HepG2 (cell line): Measurements from ENCODE around the gene TSACC. TPM values are rescaled to one million over a fixed set of nuclear protein-coding genes. Genes with fewer than 3 reads are reported as not detected.
A peak's percentile ranks its signal among the peaks of the same experiment; 100 is the strongest.

Source experiments
- FLYWCH1 ChIP-seq: sonication (generic); formaldehyde crosslinking; IDR thresholded peaks from 2 replicates; pipeline ENCODE4 v1.8.1; 2023; ENCODE audit warnings: mild to moderate bottlenecking, missing genetic modification reagents
- FOXO1 ChIP-seq: sonication (generic); formaldehyde crosslinking; IDR thresholded peaks from 2 replicates; pipeline ENCODE4 v1.4.0; 2020; ENCODE audit warnings: missing genetic modification reagents
- GABPA ChIP-seq, 2 experiments: IDR thresholded peaks; 2 replicates each; pipeline ENCODE4 v1.6.1; 2011 to 2016; ENCODE audit warnings: low read depth in 2 of 2, low read length in 1 of 2, missing biosample characterization in 1 of 2, missing genetic modification characterization in 1 of 2
- HIVEP1 ChIP-seq: sonication (generic); formaldehyde crosslinking; IDR thresholded peaks from 2 replicates; pipeline ENCODE4 v1.4.0; 2020; ENCODE audit warnings: mild to moderate bottlenecking, missing genetic modification reagents
- IKZF4 ChIP-seq: sonication (generic); formaldehyde crosslinking; IDR thresholded peaks from 2 replicates; pipeline ENCODE4 v1.5.1; 2020; ENCODE audit warnings: borderline replicate concordance, mild to moderate bottlenecking, low read depth, missing genetic modification reagents; ENCODE audit errors: not compliant biosample characterization
- IKZF5 ChIP-seq: IDR thresholded peaks from 2 replicates; pipeline ENCODE4 v1.6.1; 2018; ENCODE audit warnings: missing genetic modification reagents, mild to moderate bottlenecking, missing compliant biosample characterization
- KLF6 ChIP-seq: IDR thresholded peaks from 2 replicates; pipeline ENCODE4 v1.8.0; 2016; ENCODE audit warnings: missing biosample characterization, missing genetic modification reagents
- MED8 ChIP-seq: sonication (generic); formaldehyde crosslinking; IDR thresholded peaks from 2 replicates; pipeline ENCODE4 v1.8.1; 2023; ENCODE audit warnings: mild to moderate bottlenecking, missing genetic modification reagents; ENCODE audit not compliant: insufficient replicate concordance
- NFIC ChIP-seq: IDR thresholded peaks from 2 replicates; pipeline ENCODE4 v1.6.1; 2012; ENCODE audit warnings: mild to moderate bottlenecking, low read length, inconsistent platforms
- PAWR ChIP-seq: sonication (generic); formaldehyde crosslinking; IDR thresholded peaks from 2 replicates; pipeline ENCODE4 v1.4.0; 2020; ENCODE audit warnings: missing genetic modification reagents, mild to moderate bottlenecking, borderline replicate concordance
- PAX8 ChIP-seq: sonication (generic); formaldehyde crosslinking; IDR thresholded peaks from 2 replicates; pipeline ENCODE4 v1.8.0; 2022; ENCODE audit warnings: mild to moderate bottlenecking, missing genetic modification reagents, borderline replicate concordance
- RFX1 ChIP-seq: fragments of 450-650 bp; IDR thresholded peaks from 2 replicates; pipeline ENCODE4 v1.6.1; 2017
- RXRA ChIP-seq: sonication (generic); formaldehyde crosslinking; IDR thresholded peaks from 2 replicates; pipeline ENCODE4 v1.5.1; 2020; ENCODE audit warnings: missing genetic modification reagents
- TRIM24 ChIP-seq: sonication (generic); formaldehyde crosslinking; IDR thresholded peaks from 2 replicates; pipeline ENCODE4 v1.8.0; 2022; ENCODE audit warnings: mild to moderate bottlenecking, missing genetic modification reagents
- ZFX ChIP-seq: sonication (generic); formaldehyde crosslinking; IDR thresholded peaks from 2 replicates; pipeline ENCODE4 v1.4.0; 2020; ENCODE audit warnings: mild to moderate bottlenecking, low read depth, missing genetic modification reagents, moderate library complexity
- ZNF251 ChIP-seq: sonication (generic); formaldehyde crosslinking; IDR thresholded peaks from 2 replicates; pipeline ENCODE4 v1.9.0; 2021; ENCODE audit warnings: mild to moderate bottlenecking, missing genetic modification reagents
- ZNF274 ChIP-seq: sonication (generic); formaldehyde crosslinking; IDR thresholded peaks from 2 replicates; pipeline ENCODE4 v1.5.1; 2020; ENCODE audit warnings: mild to moderate bottlenecking, missing genetic modification reagents
- ZNF556 ChIP-seq: sonication (generic); formaldehyde crosslinking; IDR thresholded peaks from 2 replicates; pipeline ENCODE4 v1.4.0; 2020; ENCODE audit warnings: mild to moderate bottlenecking, missing genetic modification reagents, borderline replicate concordance
- ZNF747 ChIP-seq: sonication (generic); formaldehyde crosslinking; IDR thresholded peaks from 2 replicates; pipeline ENCODE4 v1.8.1; 2023; ENCODE audit warnings: missing genetic modification reagents, mild to moderate bottlenecking, borderline replicate concordance
- ZNF761 ChIP-seq: sonication (generic); formaldehyde crosslinking; conservative IDR thresholded peaks from 2 replicates; pipeline ENCODE4 v1.4.0; 2020; ENCODE audit warnings: mild to moderate bottlenecking, missing genetic modification reagents
- ZNF839 ChIP-seq: sonication (generic); formaldehyde crosslinking; IDR thresholded peaks from 2 replicates; pipeline ENCODE4 v1.4.0; 2020; ENCODE audit warnings: missing genetic modification reagents, mild to moderate bottlenecking, borderline replicate concordance
- ZSCAN9 ChIP-seq: IDR thresholded peaks from 2 replicates; pipeline ENCODE4 v1.6.1; 2016; ENCODE audit warnings: borderline replicate concordance
- polyA plus RNA-seq, 8 experiments: library from polyadenylated mRNA; depleted of rRNA in 3 of 8; stranded (reverse) in 7 of 8; unstranded in 1 of 8; fragments of >200 nt; fragmentation: Illumina TruSeq in 4 of 8; extraction: Trizol in 4 of 8; gene quantifications; 2 replicates each; pipeline versions ENCODE4 v1.2.1 to v1.2.3, GENCODE V29; 2011 to 2016; ENCODE audit warnings: low read depth in 4 of 8, missing spikeins in 1 of 8, mixed read lengths in 1 of 8; ENCODE audit not compliant: insufficient read depth in 1 of 8
- total RNA-seq, 5 experiments: library from RNA; depleted of rRNA; stranded (reverse); fragments of >200 nt; fragmentation: Illumina TruSeq; extraction: Trizol; gene quantifications; 2 replicates each; pipeline ENCODE4 v1.2.3, GENCODE V29; 2016; ENCODE audit warnings: low read depth in 1 of 5
- TF ChIP-seq, protein P1 (sequence below): sonication (generic); formaldehyde crosslinking; IDR thresholded peaks from 2 replicates; pipeline ENCODE4 v1.8.1; 2023; ENCODE audit warnings: mild to moderate bottlenecking, missing genetic modification reagents
- TF ChIP-seq, protein P2 (sequence below): sonication (generic); formaldehyde crosslinking; IDR thresholded peaks from 2 replicates; pipeline ENCODE4 v1.4.0; 2020; ENCODE audit warnings: missing genetic modification reagents, borderline replicate concordance

The TSACC gene
- total and polyA plus RNA-seq, 2 of the 13 experiments (the other 11 are each of a cell fraction or from before 2014, with no cell fraction given) = 1.5 to 2.6 TPM

DNA sequence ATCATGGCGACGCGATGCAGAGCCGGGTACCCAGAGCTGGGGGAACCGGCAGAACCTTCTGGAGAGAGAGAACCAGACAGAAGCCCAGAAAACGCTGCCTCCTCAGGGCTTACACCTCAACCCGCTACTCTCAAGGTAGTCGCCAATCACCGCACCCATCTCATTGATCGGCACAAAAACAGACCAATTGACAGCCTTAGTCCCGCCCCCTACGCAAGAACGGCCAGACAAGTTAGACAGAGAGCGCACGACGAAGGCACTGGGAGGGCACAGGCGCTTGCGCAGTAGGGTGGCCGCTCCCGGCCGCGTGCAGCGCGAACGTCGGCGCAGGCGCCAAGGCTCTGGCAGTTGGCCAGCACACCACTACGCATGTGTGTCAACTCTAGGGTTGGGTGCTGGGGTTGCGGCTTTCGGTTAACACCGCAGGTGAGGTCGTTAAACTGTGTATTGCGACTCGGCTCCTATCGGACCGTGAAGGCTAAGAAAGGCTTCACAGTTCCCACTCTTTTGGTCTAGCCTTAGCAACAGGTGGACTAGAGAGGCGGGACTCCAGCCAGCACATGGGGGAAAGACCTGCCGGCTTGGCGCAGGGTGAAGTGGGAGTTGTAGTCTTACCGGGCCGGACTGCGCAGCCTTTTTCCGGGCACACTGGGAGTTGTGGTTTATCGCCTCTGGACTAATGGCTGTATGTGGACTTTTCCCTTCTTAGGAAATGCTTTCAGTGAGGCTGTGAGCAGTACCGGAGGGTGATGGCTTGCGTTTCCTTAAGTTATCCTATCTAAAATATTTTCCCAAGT is at the start of gene TSACC, which contains the start of gene CCT3 (continued):
- TF ChIP-seq IKZF5 (CRISPR knock-in tag) = no peak
- no peak for TF ChIP-seq TRIM24 (CRISPR knock-in tag)
- TF ChIP-seq FOXO1 (CRISPR knock-in tag) = peak; percentile 38; the same call in 1 of the 2 replicates
- TF ChIP-seq NFIC = no peak; the same call in 1 of the 2 replicates
- no peak for TF ChIP-seq ZNF761 (CRISPR knock-in tag)
- TF ChIP-seq, protein P1, sequence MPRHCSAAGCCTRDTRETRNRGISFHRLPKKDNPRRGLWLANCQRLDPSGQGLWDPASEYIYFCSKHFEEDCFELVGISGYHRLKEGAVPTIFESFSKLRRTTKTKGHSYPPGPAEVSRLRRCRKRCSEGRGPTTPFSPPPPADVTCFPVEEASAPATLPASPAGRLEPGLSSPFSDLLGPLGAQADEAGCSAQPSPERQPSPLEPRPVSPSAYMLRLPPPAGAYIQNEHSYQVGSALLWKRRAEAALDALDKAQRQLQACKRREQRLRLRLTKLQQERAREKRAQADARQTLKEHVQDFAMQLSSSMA (CRISPR knock-in tag) = no peak
- TF ChIP-seq KLF6 = peak; percentile 74; the same call in 1 of the 2 replicates
- no peak for TF ChIP-seq PAWR (CRISPR knock-in tag)
- peak; percentile 41; the same call in 1 of the 2 replicates for TF ChIP-seq RXRA (CRISPR knock-in tag)
- TF ChIP-seq ZNF839 (CRISPR knock-in tag) = no peak
- peak; percentile 53 for TF ChIP-seq GABPA (IDR thresholded peaks at IDR 0.05; ENCODE audit: low read depth, low read length)
- TF ChIP-seq GABPA (CRISPR knock-in tag; IDR thresholded peaks at IDR 0.05; ENCODE audit: low read depth) = peak; percentile 85
- peak; percentile 12; the same call in 1 of the 2 replicates for TF ChIP-seq ZSCAN9
- TF ChIP-seq ZNF251 (CRISPR knock-in tag) = no peak
- no peak for TF ChIP-seq RFX1
- peak; percentile 79; the same call in 1 of the 2 replicates for TF ChIP-seq ZNF747
- TF ChIP-seq HIVEP1 (CRISPR knock-in tag) = no peak
- TF ChIP-seq ZNF274 (CRISPR knock-in tag) = 0 out of 2 replicates have a peak, but pooled peaks have one; percentile 21
- no peak for TF ChIP-seq MED8 (CRISPR knock-in tag)
- no peak for TF ChIP-seq PAX8 (CRISPR knock-in tag)
- TF ChIP-seq, protein P2, sequence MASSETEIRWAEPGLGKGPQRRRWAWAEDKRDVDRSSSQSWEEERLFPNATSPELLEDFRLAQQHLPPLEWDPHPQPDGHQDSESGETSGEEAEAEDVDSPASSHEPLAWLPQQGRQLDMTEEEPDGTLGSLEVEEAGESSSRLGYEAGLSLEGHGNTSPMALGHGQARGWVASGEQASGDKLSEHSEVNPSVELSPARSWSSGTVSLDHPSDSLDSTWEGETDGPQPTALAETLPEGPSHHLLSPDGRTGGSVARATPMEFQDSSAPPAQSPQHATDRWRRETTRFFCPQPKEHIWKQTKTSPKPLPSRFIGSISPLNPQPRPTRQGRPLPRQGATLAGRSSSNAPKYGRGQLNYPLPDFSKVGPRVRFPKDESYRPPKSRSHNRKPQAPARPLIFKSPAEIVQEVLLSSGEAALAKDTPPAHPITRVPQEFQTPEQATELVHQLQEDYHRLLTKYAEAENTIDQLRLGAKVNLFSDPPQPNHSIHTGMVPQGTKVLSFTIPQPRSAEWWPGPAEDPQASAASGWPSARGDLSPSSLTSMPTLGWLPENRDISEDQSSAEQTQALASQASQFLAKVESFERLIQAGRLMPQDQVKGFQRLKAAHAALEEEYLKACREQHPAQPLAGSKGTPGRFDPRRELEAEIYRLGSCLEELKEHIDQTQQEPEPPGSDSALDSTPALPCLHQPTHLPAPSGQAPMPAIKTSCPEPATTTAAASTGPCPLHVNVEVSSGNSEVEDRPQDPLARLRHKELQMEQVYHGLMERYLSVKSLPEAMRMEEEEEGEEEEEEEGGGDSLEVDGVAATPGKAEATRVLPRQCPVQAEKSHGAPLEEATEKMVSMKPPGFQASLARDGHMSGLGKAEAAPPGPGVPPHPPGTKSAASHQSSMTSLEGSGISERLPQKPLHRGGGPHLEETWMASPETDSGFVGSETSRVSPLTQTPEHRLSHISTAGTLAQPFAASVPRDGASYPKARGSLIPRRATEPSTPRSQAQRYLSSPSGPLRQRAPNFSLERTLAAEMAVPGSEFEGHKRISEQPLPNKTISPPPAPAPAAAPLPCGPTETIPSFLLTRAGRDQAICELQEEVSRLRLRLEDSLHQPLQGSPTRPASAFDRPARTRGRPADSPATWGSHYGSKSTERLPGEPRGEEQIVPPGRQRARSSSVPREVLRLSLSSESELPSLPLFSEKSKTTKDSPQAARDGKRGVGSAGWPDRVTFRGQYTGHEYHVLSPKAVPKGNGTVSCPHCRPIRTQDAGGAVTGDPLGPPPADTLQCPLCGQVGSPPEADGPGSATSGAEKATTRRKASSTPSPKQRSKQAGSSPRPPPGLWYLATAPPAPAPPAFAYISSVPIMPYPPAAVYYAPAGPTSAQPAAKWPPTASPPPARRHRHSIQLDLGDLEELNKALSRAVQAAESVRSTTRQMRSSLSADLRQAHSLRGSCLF (CRISPR knock-in tag) = no peak
- TF ChIP-seq IKZF4 = no peak
- no peak; the same call in 1 of the 2 replicates for TF ChIP-seq ZNF556 (CRISPR knock-in tag)
- TF ChIP-seq FLYWCH1 (CRISPR knock-in tag) = no peak
- TF ChIP-seq ZFX (CRISPR knock-in tag) = peak; percentile 74
